ENCODE results near the gene PUM1.
A peak's percentile ranks its signal among the peaks of the same experiment; 100 is the strongest.

Gene PUM1

DNA sequence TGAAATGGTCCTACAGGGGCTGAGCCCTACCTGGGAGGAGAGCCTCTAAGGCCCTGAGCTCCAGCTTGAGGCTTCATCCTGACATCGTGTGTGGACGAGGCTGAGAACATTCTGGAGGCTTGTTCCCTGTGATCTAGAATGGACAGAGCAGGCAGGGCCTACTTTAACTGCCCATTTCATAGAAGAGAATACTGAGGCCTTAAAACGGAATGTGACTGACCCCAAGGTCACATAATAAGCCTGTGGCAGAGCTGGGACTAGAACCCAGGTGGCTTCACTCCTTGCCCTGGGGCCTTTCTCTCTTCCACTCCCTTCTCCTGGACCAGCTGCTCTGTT, 151.0 kb downstream of the PUM1 start:
- POLR2A ChIA-PET = interaction anchor here (1.1 to 1.5 kb wide), 2 partner anchors 108 to 113 kb away, joined by 3 to 4 read pairs; no protein-coding TSS in a partner anchor
- DNase-seq (ENCODE audit: extremely low spot score) = no peak
- no peak for TF ChIP-seq L3MBTL2 (conservative IDR thresholded peaks at IDR 0.05)
- TF ChIP-seq SUZ12 (IDR thresholded peaks at IDR 0.05) = no peak
- no peak for TF ChIP-seq ELF4 (IDR thresholded peaks at IDR 0.05)
- TF ChIP-seq HDGF (IDR thresholded peaks at IDR 0.05; ENCODE audit: borderline replicate concordance) = no peak
- TF ChIP-seq ARNT (IDR thresholded peaks at IDR 0.05) = no peak
- no peak for TF ChIP-seq BHLHE40 (IDR thresholded peaks at IDR 0.05; ENCODE audit: borderline replicate concordance)
- TF ChIP-seq ZNF384 (IDR thresholded peaks at IDR 0.05) = no peak
- TF ChIP-seq SP1 (IDR thresholded peaks at IDR 0.05) = no peak
- TF ChIP-seq FOXA1 (IDR thresholded peaks at IDR 0.05) = no peak
- TF ChIP-seq, protein P1, sequence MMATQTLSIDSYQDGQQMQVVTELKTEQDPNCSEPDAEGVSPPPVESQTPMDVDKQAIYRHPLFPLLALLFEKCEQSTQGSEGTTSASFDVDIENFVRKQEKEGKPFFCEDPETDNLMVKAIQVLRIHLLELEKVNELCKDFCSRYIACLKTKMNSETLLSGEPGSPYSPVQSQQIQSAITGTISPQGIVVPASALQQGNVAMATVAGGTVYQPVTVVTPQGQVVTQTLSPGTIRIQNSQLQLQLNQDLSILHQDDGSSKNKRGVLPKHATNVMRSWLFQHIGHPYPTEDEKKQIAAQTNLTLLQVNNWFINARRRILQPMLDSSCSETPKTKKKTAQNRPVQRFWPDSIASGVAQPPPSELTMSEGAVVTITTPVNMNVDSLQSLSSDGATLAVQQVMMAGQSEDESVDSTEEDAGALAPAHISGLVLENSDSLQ (IDR thresholded peaks at IDR 0.05) = no peak
- TF ChIP-seq NFRKB (IDR thresholded peaks at IDR 0.05) = no peak
- TF ChIP-seq TARDBP (IDR thresholded peaks at IDR 0.05) = no peak
- no peak for TF ChIP-seq LEF1 (IDR thresholded peaks at IDR 0.05; ENCODE audit: borderline replicate concordance)
- TF ChIP-seq CTBP1 (IDR thresholded peaks at IDR 0.05; ENCODE audit: borderline replicate concordance) = no peak
- CTCF ChIA-PET = interaction anchor here (0.6 to 6.5 kb wide), 5 partner anchors 19 to 135 kb away, joined by 3 to 159 read pairs (median 6); no protein-coding TSS in a partner anchor

DNA sequence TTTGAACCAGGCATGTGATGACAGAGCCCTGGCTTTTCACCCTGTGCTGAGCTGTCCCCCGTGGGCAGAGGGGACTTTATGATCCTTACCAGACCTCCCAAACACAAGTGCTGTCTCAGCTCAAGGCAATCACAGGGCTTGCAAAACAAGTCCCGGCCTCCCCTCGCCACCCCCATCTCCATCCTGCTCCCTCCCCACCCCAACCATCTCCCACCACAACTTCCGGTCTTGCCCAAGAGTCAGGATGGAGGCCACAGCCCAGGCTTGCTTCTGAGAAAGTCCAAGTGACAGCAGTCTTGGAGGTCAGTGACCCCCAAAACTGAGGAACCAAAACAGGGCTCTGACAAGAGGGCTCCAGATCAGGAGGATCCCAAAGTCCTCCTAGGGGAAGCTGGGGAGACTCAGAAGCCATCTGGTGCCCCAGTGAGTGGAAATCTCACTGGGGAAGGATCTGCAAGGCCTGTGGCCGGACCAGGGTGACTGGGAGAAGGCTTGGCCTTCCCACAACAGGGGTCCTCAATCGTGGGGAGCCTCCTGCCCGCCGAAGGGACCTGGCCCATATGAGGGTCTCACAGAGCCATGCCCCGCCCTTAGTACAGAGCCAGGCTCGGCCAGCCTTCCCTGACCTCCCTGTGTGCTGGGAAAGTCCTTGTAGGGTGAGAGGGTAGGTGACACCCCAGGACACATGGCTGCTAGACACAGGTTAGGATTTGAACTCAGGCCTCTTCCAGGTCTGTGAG, 152.4 kb downstream of the PUM1 start:
- POLR2A ChIA-PET = interaction anchor here (0.5 to 1.5 kb wide), 2 partner anchors 112 to 116 kb away, joined by 3 to 4 read pairs; no protein-coding TSS in a partner anchor
- CTCF ChIA-PET = interaction anchor here (0.7 to 6.5 kb wide), 7 partner anchors 14 to 134 kb away, joined by 3 to 159 read pairs (median 6); no protein-coding TSS in a partner anchor
- TF ChIP-seq FOXA1 (IDR thresholded peaks at IDR 0.05) (no peak), TARDBP (IDR thresholded peaks at IDR 0.05) (no peak), FOXK2 (IDR thresholded peaks at IDR 0.05) (no peak)
- DNase-seq (ENCODE audit: extremely low spot score) = no peak

DNA sequence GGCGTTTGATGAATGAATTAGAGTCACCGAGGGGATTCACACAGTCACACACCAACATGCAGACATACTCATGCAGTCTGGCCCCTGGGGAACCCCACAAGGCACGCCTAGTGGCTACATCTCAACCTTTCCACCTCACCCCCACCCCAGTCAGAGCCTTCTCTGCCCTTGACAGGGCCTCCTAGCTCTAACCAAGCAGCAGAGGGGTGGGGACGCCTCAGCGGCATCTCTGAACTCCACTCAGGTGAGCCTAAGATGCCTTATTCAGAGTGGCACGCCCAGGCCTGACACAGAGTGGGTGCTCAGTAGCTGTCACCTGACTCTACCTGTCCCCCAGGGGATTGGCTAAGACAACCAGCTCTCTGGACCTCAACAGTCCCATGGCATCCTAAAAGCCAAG, 153.3 kb downstream of the PUM1 start:
- DNase-seq (ENCODE audit: extremely low spot score) = no peak
- ChIA-PET POLR2A (interaction anchor here (4.1 kb wide), 1 partner anchor 110 kb away, joined by 36 read pairs; no protein-coding TSS in a partner anchor), CTCF (interaction anchor here (1.3 to 6.5 kb wide), 7 partner anchors 14 to 194 kb away, joined by 3 to 159 read pairs (median 11); no protein-coding TSS in a partner anchor)
- TF ChIP-seq CTBP1 (IDR thresholded peaks at IDR 0.05; ENCODE audit: borderline replicate concordance) (no peak), ARNT (IDR thresholded peaks at IDR 0.05) (no peak), ELF4 (IDR thresholded peaks at IDR 0.05) (no peak), SP1 (IDR thresholded peaks at IDR 0.05) (no peak), FOXM1 (IDR thresholded peaks at IDR 0.05; ENCODE audit: borderline replicate concordance) (no peak), LEF1 (IDR thresholded peaks at IDR 0.05; ENCODE audit: borderline replicate concordance) (no peak), NFRKB (IDR thresholded peaks at IDR 0.05) (no peak), BHLHE40 (IDR thresholded peaks at IDR 0.05; ENCODE audit: borderline replicate concordance) (no peak), TARDBP (IDR thresholded peaks at IDR 0.05) (no peak)
- TF ChIP-seq, protein P1 (IDR thresholded peaks at IDR 0.05) = no peak

DNA sequence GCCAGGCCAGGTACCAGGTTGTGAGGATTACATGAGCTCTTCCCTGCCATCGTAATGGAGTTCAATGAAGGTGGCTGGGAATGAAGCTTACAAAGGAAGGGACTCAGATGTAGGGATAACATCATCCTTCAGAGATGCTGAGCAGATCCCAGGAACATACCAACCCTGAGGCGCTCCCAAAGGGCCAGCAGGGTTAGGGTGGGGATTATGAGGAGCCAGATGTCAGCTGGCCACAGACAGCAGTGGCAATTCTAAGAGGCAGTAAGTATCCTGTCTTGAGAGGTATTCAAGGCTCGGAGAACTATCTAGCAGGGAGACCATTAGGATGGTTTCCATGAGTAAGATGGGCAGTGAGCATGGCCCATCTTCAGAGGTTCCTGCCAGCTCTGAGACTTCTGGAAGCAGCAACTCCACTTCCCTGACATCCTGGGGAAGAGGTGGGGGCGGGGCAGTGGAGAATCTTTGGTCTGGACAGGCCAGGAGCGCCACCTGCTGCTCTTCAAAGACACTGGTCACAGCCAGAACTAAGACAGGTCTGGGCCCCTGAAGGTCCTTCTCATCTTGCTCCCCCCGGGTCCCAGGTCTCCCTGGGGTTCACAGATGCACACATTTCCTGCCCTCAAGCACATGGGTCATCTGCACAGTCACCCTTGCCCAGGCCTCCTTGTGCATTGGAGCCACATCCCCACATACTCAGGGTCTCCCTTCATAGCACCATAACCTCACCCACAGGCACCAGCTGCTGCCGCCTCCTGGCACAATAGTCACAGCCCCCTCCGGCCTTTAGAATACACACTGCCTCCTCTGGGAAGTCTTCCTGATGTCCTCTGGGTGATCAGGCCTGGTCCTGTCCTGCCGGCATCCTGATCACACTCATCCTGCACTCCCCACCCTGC, 154.2 kb downstream of the PUM1 start:
- peak; percentile 94 for DNase-seq (ENCODE audit: extremely low spot score)
- ChIA-PET POLR2A (interaction anchor here (1.1 to 4.1 kb wide), 2 partner anchors 109 to 193 kb away, joined by 3 to 36 read pairs; no protein-coding TSS in a partner anchor), CTCF (interaction anchor here (0.6 to 6.5 kb wide), 24 partner anchors 8 to 1704 kb away, joined by 3 to 159 read pairs (median 4); no protein-coding TSS in a partner anchor)
- TF ChIP-seq ELF4 (IDR thresholded peaks at IDR 0.05) = no peak
- TF ChIP-seq ARNT (IDR thresholded peaks at IDR 0.05) = 0 out of 2 replicates have a peak, but pooled peaks have one; percentile 20

DNA sequence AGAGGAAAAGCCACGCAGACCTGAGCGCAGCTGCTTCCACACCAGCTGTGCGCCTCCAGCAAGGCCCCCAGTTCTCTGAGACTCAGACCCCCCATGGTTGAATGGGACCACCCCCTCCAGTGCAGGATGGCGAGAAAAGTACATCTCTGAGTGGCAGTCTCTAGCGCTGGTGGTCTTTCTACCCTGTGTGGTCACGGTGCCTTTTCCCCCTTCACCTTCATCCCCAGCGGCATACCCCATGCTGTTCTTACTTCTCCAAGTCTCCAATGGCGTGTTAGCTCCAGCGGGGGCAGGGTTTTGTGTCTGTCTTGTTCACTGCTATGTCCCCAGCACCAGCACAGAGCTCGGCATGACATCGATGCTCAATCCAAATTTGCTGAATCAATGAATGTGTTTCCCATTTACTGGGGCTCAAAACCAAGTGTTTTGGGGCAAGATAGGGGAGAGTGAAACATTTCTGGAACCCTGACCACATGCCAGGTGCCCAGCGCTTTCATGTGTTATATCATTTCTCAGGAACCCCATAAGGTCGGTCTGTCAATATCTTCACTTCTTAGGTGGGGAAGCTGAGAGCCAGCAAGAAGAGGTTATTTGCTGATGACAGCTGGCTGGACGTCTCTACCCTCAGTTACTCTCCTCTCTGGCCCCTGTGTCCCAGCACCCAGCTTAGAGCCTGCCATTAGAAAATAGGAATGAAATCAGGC, 156.0 kb downstream of the PUM1 start:
- ChIA-PET CTCF (interaction anchor here (0.7 to 6.5 kb wide), 7 partner anchors 10 to 130 kb away, joined by 3 to 159 read pairs (median 4); no protein-coding TSS in a partner anchor), POLR2A (interaction anchor here (0.8 to 4.1 kb wide), 4 partner anchors 8 to 127 kb away, joined by 3 to 36 read pairs (median 6); no protein-coding TSS in a partner anchor)
- TF ChIP-seq LEF1 (IDR thresholded peaks at IDR 0.05; ENCODE audit: borderline replicate concordance) = no peak
- no peak for TF ChIP-seq ZNF384 (IDR thresholded peaks at IDR 0.05)
- TF ChIP-seq FOXM1 (IDR thresholded peaks at IDR 0.05; ENCODE audit: borderline replicate concordance) = no peak
- TF ChIP-seq CTBP1 (IDR thresholded peaks at IDR 0.05; ENCODE audit: borderline replicate concordance) = no peak
- no peak for TF ChIP-seq ELF4 (IDR thresholded peaks at IDR 0.05)
- TF ChIP-seq FOXA1 (IDR thresholded peaks at IDR 0.05) = no peak
- TF ChIP-seq, protein P1 (IDR thresholded peaks at IDR 0.05) = no peak
- no peak for TF ChIP-seq L3MBTL2 (conservative IDR thresholded peaks at IDR 0.05)
- no peak for TF ChIP-seq TARDBP (IDR thresholded peaks at IDR 0.05)
- TF ChIP-seq NFRKB (IDR thresholded peaks at IDR 0.05) = no peak
- TF ChIP-seq HDGF (IDR thresholded peaks at IDR 0.05; ENCODE audit: borderline replicate concordance) = no peak
- TF ChIP-seq BHLHE40 (IDR thresholded peaks at IDR 0.05; ENCODE audit: borderline replicate concordance) = no peak
- TF ChIP-seq SP1 (IDR thresholded peaks at IDR 0.05) = no peak
- no peak for TF ChIP-seq ARNT (IDR thresholded peaks at IDR 0.05)
- no peak for TF ChIP-seq FOXK2 (IDR thresholded peaks at IDR 0.05)
- no peak for TF ChIP-seq SUZ12 (IDR thresholded peaks at IDR 0.05)
- DNase-seq (ENCODE audit: extremely low spot score) = no peak

Data from HEK293T (cell line).